RPMI7951 (cell line): ENCODE results near the gene GUF1. TPM values are rescaled to one million over a fixed set of nuclear protein-coding genes. Genes with fewer than 3 reads are reported as not detected.
"Not testable (repeated sequence)": the region's sequence is repeated elsewhere in the genome, so short reads cannot be mapped to it uniquely, and the experiment has no call there.

Experiments
- DNase-seq: peaks from one replicate; pipeline ENCODE4 v3.0.0-alpha.2; 2012; ENCODE audit warnings: low read depth
- total RNA-seq: library from RNA; depleted of rRNA; stranded (reverse); fragments of >200 nt; shearing (Covaris generic); gene quantifications from 2 replicates; pipeline ENCODE4 v1.2.3, GENCODE V29; 2014; rRNA removed

Gene GUF1
- total RNA-seq, 1 experiment from 2014 or later: 8.8 TPM

- DNase-seq: no peak
Measured at GRCh38 chr4:44704673-44705072, 26.5 kb downstream of the GUF1 start.

GRCh38 chr4:44713125-44713524 is 34.9 kb downstream of the GUF1 start:
- no peak for DNase-seq

GRCh38 chr4:44716597-44716996 is 38.4 kb downstream of the GUF1 start:
- no peak for DNase-seq

DNA sequence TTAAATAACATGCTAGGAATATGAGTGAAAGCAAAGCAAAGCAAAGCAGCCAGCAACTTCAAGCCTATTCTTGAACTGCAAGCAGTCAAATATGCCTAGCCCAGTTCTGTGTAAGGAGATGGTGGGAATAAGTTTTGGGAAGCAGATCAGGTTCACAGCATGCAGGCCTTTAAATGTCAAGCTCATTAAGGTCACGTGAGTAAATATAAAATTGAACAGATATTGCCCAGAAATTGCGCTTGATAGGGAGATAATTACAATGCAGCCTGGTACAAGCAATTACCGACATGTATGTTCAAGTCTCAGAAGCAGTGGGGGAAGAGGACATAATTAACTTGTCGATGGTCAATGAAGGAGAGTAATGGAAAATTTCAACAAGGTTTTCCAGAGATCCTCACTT is 42.2 kb downstream of the GUF1 start:
- DNase-seq: no peak

DNA sequence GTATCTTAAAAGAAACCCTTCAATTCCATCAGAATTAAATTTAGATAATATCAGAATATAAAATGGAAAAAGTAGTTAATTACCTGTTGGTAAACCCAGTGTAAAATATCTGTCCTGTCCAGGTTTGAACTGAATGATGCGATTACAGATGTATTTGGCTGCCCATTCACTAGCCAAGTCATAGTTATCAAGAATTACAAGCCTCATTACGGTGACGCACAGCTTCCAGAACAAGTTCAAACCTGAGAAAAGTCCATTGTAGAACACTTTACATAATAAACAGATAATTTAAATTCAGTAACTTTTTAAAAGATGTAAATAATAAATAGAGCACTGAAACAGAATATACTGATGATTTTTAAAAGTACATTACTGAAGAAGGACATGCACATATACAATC is 43.8 kb downstream of the GUF1 start:
- no peak for DNase-seq

DNA sequence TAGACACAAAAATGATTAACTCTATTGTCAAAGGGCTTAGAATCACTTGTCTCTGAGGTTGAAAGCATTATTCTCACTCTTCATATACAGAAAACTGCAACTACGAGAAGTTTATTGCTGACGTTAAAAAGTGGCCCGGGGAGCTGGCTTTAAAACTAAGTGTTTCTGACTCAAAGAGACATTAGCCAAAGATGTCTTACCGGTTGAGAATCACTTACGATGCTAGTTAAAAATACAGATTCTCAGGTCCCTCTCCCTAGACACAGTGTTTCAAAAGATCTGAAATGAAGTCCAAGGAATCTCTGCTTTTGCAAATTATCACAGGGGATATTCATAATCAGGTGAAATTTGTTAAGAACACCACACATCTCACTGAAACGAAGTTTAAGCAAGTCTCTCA is 46.9 kb downstream of the GUF1 start:
- DNase-seq: peak; percentile 6

DNA sequence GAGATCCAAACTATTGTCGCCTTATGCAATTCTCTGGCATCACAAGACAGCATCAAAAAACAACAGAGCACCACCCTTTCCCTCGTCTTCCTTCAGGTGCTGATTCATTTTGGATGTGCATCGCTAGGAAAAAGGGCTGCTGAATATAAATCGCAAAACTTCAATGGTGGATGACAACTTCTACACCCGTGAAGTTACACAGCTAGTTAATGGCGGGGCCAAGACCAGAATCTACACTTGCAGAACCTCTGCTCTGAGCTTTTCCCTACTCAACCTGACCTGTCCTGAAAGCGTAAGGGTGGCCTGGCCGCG is 47.5 kb downstream of the GUF1 start:
- DNase-seq: no peak

DNA sequence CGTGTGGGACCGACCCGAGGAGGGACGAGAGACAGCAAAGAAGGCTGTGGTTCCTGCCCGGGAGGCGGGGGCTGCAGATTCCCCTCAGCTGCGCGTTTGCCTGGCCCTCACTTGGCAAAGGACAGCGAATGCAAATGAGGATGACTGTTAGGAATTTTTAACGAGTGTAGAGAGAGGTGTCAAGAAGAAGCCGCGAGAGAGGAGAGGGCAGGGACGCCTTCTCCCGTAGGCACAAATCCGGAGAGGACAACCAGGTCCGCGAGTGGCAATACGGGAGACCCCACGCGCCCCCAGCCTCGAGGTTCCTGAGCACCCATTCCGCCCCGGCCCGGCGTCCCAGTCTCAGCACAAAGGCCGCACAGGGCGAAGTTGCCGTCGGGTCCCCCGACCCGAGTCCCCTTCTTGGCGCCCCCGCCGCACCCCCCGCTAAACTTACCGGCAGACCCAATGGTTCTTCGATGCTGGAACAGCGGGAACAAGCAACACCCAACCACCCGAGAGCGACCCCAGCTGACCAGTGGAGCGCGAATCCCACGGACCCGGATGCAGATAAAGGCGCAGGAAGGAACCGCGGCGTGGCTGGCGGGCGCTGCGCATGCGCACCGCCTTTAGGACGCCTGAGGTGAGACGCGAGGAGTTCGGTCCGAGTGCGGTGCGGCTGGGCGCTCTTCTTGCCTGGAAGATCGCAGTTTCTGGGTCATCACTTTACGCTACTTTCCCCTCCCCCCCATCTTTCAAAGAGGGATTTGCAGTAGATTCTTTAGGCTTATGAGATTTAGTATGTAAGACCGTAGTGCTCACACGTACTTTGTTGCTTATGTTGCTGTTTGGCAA is 48.0 kb downstream of the GUF1 start, which contains the start of gene GNPDA2:
Gene GNPDA2 (minus strand): TSS at position 519 of the 834 bp plus-strand sequence. CDS start 4,349 bp downstream, outside the sequence.
- peak; percentile 83 for DNase-seq

DNA sequence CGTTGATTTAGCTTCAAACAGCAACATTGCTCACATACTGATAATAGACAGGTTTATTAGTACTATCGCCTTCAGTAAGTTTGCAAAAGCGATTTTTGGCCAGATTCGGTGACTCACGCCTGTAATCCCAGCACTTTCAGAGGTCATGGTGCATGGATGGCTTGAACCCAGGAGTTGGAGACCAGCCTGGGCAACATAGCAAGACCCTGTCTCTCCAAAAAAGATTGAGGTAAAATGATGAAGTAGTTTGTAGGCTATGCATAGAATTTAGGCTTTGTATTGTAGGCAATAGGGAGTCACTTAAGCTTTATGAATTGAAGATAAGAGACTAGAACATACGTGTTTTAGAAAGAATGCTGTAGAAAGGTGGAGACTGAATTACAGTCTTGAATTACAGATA is 49.3 kb downstream of the GUF1 start:
- DNase-seq: no peak

- not testable (repeated sequence) for DNase-seq
Measured at GRCh38 chr4:44728694-44729093, 50.5 kb downstream of the GUF1 start.

DNA sequence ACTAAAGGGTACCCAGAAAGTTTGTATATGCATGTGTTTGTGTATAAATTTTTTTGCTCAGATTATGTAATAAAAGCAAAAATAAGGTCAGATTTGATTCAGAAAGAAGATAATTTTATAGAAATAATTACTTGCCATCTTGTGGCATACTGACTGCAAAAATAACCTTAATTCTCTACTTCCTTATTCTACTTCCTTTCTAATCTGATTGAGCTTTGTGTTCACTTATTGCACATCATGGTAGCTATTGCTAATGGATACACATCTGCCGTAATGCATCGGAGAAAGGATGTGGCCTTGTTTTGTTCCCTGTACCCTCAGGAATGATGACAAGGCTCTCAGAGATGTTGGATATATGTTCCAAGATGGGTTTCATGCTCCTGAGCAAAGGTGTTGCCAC is 58.7 kb downstream of the GUF1 start:
- no peak for DNase-seq

DNA sequence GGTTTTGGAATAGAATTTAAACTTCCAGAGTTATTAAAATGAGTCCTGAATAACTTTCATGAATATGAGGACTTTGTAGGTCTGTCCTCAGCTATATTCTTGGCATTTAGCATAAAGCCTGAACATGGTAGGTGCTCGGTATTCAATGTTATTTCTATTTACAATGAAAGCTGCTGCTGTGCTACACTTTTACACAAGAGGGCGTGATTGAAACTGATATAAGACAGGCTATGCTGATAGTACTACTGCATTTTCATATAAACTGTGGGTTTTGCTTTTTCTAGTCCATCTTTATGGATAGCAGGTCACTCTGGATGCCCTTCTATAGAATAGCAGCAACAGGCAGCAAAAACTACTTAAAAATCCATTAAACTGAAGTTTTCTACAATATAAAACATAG is 60.4 kb downstream of the GUF1 start:
- no peak for DNase-seq

- no peak for DNase-seq
Measured at GRCh38 chr4:44740201-44740600, 62.0 kb downstream of the GUF1 start.

Other genes with a start within 250 kb of the GUF1 start
- not detected in 2 replicates for gene KCTD8, start 229.6 kb upstream of the GUF1 start, total RNA-seq
- gene YIPF7, start 26.8 kb upstream of the GUF1 start, total RNA-seq: not detected in 2 replicates
- 25.3 and 32.3 TPM in 2 replicates for gene GNPDA2, start 48.1 kb downstream of the GUF1 start, total RNA-seq